Lower lobe of right lung (tissue), 2 donors: ENCODE data around the gene RBMS1. TPM values are rescaled to one million over a fixed set of nuclear protein-coding genes. Genes with fewer than 3 reads are reported as not detected.
A peak's percentile ranks its signal among the peaks of the same experiment; 100 is the strongest.
"Not testable (repeated sequence)": the region's sequence is repeated elsewhere in the genome, so short reads cannot be mapped to it uniquely, and the experiment has no call there.

Source experiments
- ATAC-seq, 2 donors: fragments of 200-7000 bp; cut with Tn5 transposase; one replicate each; pipeline ENCODE4 v1.9.1; 2020 to 2022; ENCODE audit warnings: mild to moderate bottlenecking in 2 of 2, moderate library complexity in 2 of 2
- DNase-seq: peaks from one replicate; pipeline ENCODE4 v3.0.0-alpha.2; 2020
- H3K27ac ChIP-seq: fragments of 200-600 bp; one replicate; pipeline ENCODE4 v1.8.0; 2022
- H3K27me3 ChIP-seq: fragments of 200-600 bp; one replicate; pipeline ENCODE4 v1.8.0; 2022; ENCODE audit warnings: low read depth
- H3K36me3 ChIP-seq: fragments of 200-600 bp; one replicate; pipeline ENCODE4 v1.8.0; 2022; ENCODE audit warnings: mild to moderate bottlenecking
- H3K4me1 ChIP-seq: fragments of 200-600 bp; one replicate; pipeline ENCODE4 v1.8.0; 2022
- H3K4me3 ChIP-seq: fragments of 200-600 bp; one replicate; pipeline ENCODE4 v1.8.0; 2022; ENCODE audit warnings: mild to moderate bottlenecking
- H3K9me3 ChIP-seq: fragments of 200-600 bp; one replicate; pipeline ENCODE4 v1.8.0; 2022
- CTCF ChIP-seq: fragments of 200-600 bp; IDR thresholded peaks from one replicate; pipeline ENCODE4 v1.8.0; 2022; ENCODE audit warnings: antibody characterized with exemption, mild to moderate bottlenecking
- intact Hi-C: fragments of 100-400 bp; cut with DNase I; formaldehyde crosslinking; loops from one replicate; pipeline ENCODE4 v1.11.0; 2022
- total RNA-seq: library from RNA; stranded (reverse); fragmentation: NEBNext Ultra II Directional; extraction: Animal tissue kit (Norgen Biotek cat#: 25700); gene quantifications from one replicate; pipeline ENCODE4 v1.2.1, GENCODE V29; 2021
- donor health status: DM: no; HTN: yes; CAD: no; lungs with severe emphysema.

The RBMS1 gene
- total RNA-seq, 1 donor from 2014 or later: 95.3 TPM

- Histone ChIP-seq H3K27ac (no peak overlapping the region), H3K4me3 (no peak overlapping the region), H3K36me3 (no peaks in the 10 kb centered on the region), H3K27me3 (no peaks in the 10 kb centered on the region), H3K4me1 (peaks cover 7% of the 10 kb centered on the region), H3K9me3 (no peaks in the 10 kb centered on the region)
- ATAC-seq (no peak), DNase-seq (no peak)
- no peak for TF ChIP-seq CTCF
- intact Hi-C loops: no loop called here
Observed at GRCh38 chr2:160445673-160446072, 47.9 kb downstream of the RBMS1 start.

- no peak overlapping the region for H3K27ac ChIP-seq
- ATAC-seq: no peak
- H3K4me3 ChIP-seq: no peak overlapping the region
- DNase-seq: no peak
- H3K9me3 ChIP-seq: no peaks in the 10 kb centered on the region
- no peaks in the 10 kb centered on the region for H3K36me3 ChIP-seq
- no peaks in the 10 kb centered on the region for H3K27me3 ChIP-seq
- no peak for TF ChIP-seq CTCF
- H3K4me1 ChIP-seq: no peaks in the 10 kb centered on the region
- intact Hi-C loops: no loop called here
Observed at GRCh38 chr2:160442603-160443002, 51.0 kb downstream of the RBMS1 start.

DNA sequence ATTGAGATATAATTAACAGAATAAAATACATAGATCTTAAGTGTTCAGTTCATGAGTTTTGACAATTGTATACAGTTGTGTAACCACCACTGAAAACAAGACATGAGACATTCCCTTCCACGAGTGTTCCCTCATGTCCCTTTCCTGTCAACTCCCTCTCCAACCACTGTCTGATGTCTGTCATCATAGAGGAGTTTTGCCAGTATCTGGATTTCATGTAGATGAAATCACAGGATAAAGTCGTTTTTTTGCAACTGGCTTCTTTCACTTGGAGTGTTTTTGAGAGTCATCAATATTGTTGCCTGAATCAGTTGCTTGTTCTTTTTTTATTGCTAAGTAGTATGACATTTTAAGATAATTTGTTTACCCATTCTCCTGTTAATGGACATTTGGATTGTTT is 52.7 kb downstream of the RBMS1 start:
- no peaks in the 10 kb centered on the region for H3K4me1 ChIP-seq
- H3K27me3 ChIP-seq: no peaks in the 10 kb centered on the region
- intact Hi-C loops: no loop called here
- no peaks in the 10 kb centered on the region for H3K9me3 ChIP-seq
- H3K4me3 ChIP-seq: no peak overlapping the region
- no peaks in the 10 kb centered on the region for H3K36me3 ChIP-seq
- ATAC-seq: no peak
- no peak for DNase-seq
- no peak for TF ChIP-seq CTCF
- H3K27ac ChIP-seq: no peak overlapping the region

DNA sequence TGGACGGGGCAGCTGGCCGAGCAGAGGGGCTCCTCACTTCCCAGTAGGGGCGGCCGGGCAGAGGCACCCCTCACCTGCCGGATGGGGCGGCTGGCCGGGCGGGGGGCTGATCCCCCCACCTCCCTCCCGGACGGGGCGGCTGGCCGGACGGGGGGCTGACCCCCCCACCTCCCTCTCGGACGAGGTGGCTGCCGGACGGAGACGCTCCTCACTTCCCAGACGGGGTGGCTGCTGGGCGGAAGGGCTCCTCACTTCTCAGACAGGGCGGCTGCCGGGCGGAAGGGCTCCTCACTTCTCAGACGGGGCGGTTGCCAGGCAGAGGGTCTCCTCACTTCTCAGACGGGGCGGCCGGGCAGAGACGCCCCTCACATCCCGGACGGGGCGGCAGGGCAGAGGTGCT is 54.6 kb downstream of the RBMS1 start:
- H3K27ac ChIP-seq, ATAC-seq, DNase-seq, H3K9me3 ChIP-seq, H3K27me3 ChIP-seq, H3K4me3 ChIP-seq, H3K36me3 ChIP-seq, intact Hi-C loops: not testable (repeated sequence)
- H3K4me1 ChIP-seq: peaks cover 10% of the 10 kb centered on the region

GRCh38 chr2:160437273-160437672 is 56.3 kb downstream of the RBMS1 start:
- H3K36me3 ChIP-seq: no peaks in the 10 kb centered on the region
- H3K27ac ChIP-seq: no peak overlapping the region
- DNase-seq: no peak
- H3K4me3 ChIP-seq: no peak overlapping the region
- TF ChIP-seq CTCF: no peak
- intact Hi-C loops: no loop called here
- ATAC-seq: no peak
- peaks cover 28% of the 10 kb centered on the region for H3K4me1 ChIP-seq
- H3K9me3 ChIP-seq: no peaks in the 10 kb centered on the region
- no peaks in the 10 kb centered on the region for H3K27me3 ChIP-seq

GRCh38 chr2:160434254-160434948 is 59.2 kb downstream of the RBMS1 start:
- TF ChIP-seq CTCF: no peak
- intact Hi-C loops: no loop called here
- H3K27ac ChIP-seq: peak overlapping the region; percentile 42
- peaks cover 5% of the 10 kb centered on the region for H3K9me3 ChIP-seq
- no peaks in the 10 kb centered on the region for H3K36me3 ChIP-seq
- DNase-seq (no peak), ATAC-seq (no peak)
- H3K4me1 ChIP-seq: peaks cover 32% of the 10 kb centered on the region
- H3K4me3 ChIP-seq: no peak overlapping the region
- H3K27me3 ChIP-seq: no peaks in the 10 kb centered on the region
